Measurements from ENCODE around the gene CTXN1.
"Not testable (repeated sequence)": the region's sequence is repeated elsewhere in the genome, so short reads cannot be mapped to it uniquely, and the experiment has no call there.

DNA sequence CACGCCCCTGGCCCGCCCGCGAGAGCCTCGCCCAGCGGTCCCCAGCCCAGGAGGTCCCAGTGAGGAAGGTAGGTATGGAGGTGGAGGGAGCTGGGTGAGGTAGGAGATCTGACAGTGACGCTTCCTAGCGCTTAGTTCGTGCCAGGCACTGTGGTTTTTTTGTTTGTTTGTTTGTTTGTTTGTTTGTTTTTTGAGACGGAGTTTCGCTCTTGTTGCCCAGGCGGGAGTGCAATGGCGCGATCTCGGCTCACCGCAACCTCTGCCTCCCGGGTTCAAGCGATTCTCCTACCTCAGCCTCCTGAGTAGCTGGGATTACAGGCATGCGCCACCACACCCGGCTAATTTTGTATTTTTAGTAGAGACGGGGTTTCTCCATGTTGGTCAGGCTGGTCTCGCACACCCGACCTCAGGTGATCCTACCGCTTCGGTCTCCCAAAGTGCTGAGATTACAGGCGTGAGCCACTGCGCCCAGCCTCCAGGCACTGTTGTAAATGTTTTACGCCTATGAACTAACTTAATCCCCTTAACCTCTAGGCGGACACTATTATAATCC is 7.8 kb downstream of the CTXN1 start:
- not testable (repeated sequence) for TF ChIP-seq EZH2 (IDR thresholded peaks at IDR 0.05); POLR2AphosphoS5 (IDR thresholded peaks at IDR 0.05; ENCODE audit: borderline replicate concordance, low read depth, low read length)

Measured in SK-N-MC (cell line).